ENCODE results near the gene RTF1.

- TF ChIP-seq CTCF (IDR thresholded peaks at IDR 0.05) (no peak), CEBPB (IDR thresholded peaks at IDR 0.05) (no peak), BCL3 (IDR thresholded peaks at IDR 0.05) (no peak), EHF (CRISPR knock-in tag; IDR thresholded peaks at IDR 0.05) (no peak), POLR2A (IDR thresholded peaks at IDR 0.05; ENCODE audit: low read length) (no peak), REST (IDR thresholded peaks at IDR 0.05) (no peak), USF2 (IDR thresholded peaks at IDR 0.05) (no peak), FOXS1 (CRISPR knock-in tag; IDR thresholded peaks at IDR 0.05) (no peak)
These were observed 95.0 kb downstream of the RTF1 start for GRCh38 chr15:41511899-41512369.

All from A549 (cell line).